OCI-LY1 (cell line): Measurements from ENCODE around the gene FLT3.

Source experiments
- H2AFZ ChIP-seq: fragments of 200-600 bp; sonication (generic), shearing (Covaris generic); 2 replicates; pipeline ENCODE4 v1.6.0; 2014; ENCODE audit warnings: antibody characterized with exemption, mild to moderate bottlenecking, low read length
- H3F3A ChIP-seq: fragments of 200-600 bp; sonication (generic), shearing (Covaris generic); 2 replicates; pipeline ENCODE4 v1.6.0; 2014; ENCODE audit warnings: mild to moderate bottlenecking, antibody characterized with exemption, low read length, moderate library complexity; ENCODE audit not compliant: insufficient read depth
- H3K27ac ChIP-seq: fragments of 200-600 bp; sonication (generic); 2 replicates; pipeline ENCODE4 v1.5.1; 2014; ENCODE audit warnings: low read length, mixed run types, mild to moderate bottlenecking, low read depth; ENCODE audit not compliant: poor library complexity, severe bottlenecking
- H3K27me3 ChIP-seq: fragments of 200-600 bp; sonication (generic); 2 replicates; pipeline ENCODE4 v1.6.0; 2014; ENCODE audit warnings: antibody characterized with exemption, mild to moderate bottlenecking, low read length, moderate library complexity; ENCODE audit not compliant: insufficient read depth
- H3K36me3 ChIP-seq: fragments of 200-600 bp; sonication (generic); 2 replicates; pipeline ENCODE4 v1.6.1; 2014; ENCODE audit warnings: mild to moderate bottlenecking, antibody characterized with exemption, low read length, moderate library complexity, mixed read lengths; ENCODE audit not compliant: insufficient read depth
- H3K4me1 ChIP-seq: fragments of 200-600 bp; sonication (generic); 2 replicates; pipeline ENCODE4 v1.5.1; 2014; ENCODE audit warnings: mild to moderate bottlenecking, low read length, moderate library complexity; ENCODE audit not compliant: insufficient read depth, severe bottlenecking
- H3K4me2 ChIP-seq: fragments of 200-600 bp; sonication (generic), shearing (Covaris generic); 2 replicates; pipeline ENCODE4 v1.6.1; 2014; ENCODE audit warnings: low read length
- H3K4me3 ChIP-seq: fragments of 200-600 bp; sonication (generic); 2 replicates; pipeline ENCODE4 v1.5.1; 2014; ENCODE audit warnings: low read length, low read depth, mild to moderate bottlenecking, mixed read lengths; ENCODE audit not compliant: poor library complexity, severe bottlenecking
- H3K79me2 ChIP-seq: fragments of 200-600 bp; shearing (Covaris generic); 2 replicates; pipeline ENCODE4 v1.6.1; 2016; ENCODE audit warnings: mixed run types, low read length, mixed read lengths; ENCODE audit not compliant: insufficient read depth
- H3K9ac ChIP-seq: fragments of 200-600 bp; sonication (generic), shearing (Covaris generic); 2 replicates; pipeline ENCODE4 v1.6.1; 2014; ENCODE audit warnings: mild to moderate bottlenecking, low read length, mixed read lengths
- H3K9me2 ChIP-seq: fragments of 200-600 bp; sonication (generic), shearing (Covaris generic); 2 replicates; pipeline ENCODE4 v1.6.1; 2014; ENCODE audit warnings: low read depth, mild to moderate bottlenecking, low read length, mixed read lengths
- H3K9me3 ChIP-seq: fragments of 200-600 bp; shearing (Covaris generic); 2 replicates; pipeline ENCODE4 v1.6.1; 2014; ENCODE audit warnings: low read length, mixed read lengths
- H4K20me1 ChIP-seq: fragments of 200-600 bp; sonication (generic), shearing (Covaris generic); 2 replicates; pipeline ENCODE4 v1.6.0; 2016; ENCODE audit warnings: mild to moderate bottlenecking, low read length; ENCODE audit not compliant: insufficient read depth
- CTCF ChIP-seq: fragments of 200-600 bp; sonication (generic), shearing (Covaris generic); IDR thresholded peaks from 2 replicates; pipeline ENCODE4 v1.5.1; 2017; ENCODE audit warnings: mild to moderate bottlenecking, antibody characterized with exemption, low read length, moderate library complexity, mixed read lengths
- EZH2 ChIP-seq: fragments of 200-600 bp; sonication (generic), shearing (Covaris generic); IDR thresholded peaks from 2 replicates; pipeline ENCODE4 v1.8.0; 2017; ENCODE audit warnings: borderline replicate concordance, mixed run types, mild to moderate bottlenecking, antibody characterized with exemption, low read length, moderate library complexity, mixed read lengths

Gene FLT3

GRCh38 chr13:28131646-28132045, 31.3 kb upstream of the FLT3 start:
- TF ChIP-seq EZH2 (no peak), CTCF (no peak)
- Histone ChIP-seq H3K36me3 (no peaks in the 10 kb centered on the region), H4K20me1 (no peaks in the 10 kb centered on the region), H3K79me2 (no peaks in the 10 kb centered on the region), H3K27ac (no peak overlapping the region), H2AFZ (no peak overlapping the region), H3K9ac (no peak overlapping the region), H3K9me3 (no peaks in the 10 kb centered on the region), H3K4me3 (no peak overlapping the region), H3K4me2 (no peak overlapping the region), H3K27me3 (no peaks in the 10 kb centered on the region), H3K9me2 (no peaks in the 10 kb centered on the region), H3F3A (no peaks in the 10 kb centered on the region), H3K4me1 (peaks cover 1% of the 10 kb centered on the region)

GRCh38 chr13:28129911-28130693, 29.7 kb upstream of the FLT3 start:
- Histone ChIP-seq H3K4me2 (no peak overlapping the region), H4K20me1 (no peaks in the 10 kb centered on the region), H3K4me3 (no peak overlapping the region)

DNA sequence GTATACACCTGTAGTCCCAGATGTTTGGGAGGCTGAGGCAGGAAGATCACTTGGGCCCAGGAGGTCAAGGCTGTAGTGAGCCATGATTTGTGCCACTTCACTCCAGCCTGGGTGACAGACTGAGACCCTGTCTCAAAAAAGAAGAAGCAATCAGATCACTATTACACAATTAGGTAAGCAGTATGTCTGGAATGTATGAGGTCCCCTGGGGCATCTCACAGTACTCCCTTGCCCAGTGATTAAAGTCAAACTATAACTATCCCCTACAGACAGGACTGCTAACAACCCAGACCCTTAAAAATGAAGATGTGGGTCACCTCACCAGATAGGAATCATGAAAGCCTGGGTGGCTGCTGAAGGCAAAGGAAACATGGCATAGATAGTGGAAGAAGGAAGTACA, 28.6 kb upstream of the FLT3 start:
- Histone ChIP-seq H3K4me3 (no peak overlapping the region), H3K36me3 (no peaks in the 10 kb centered on the region), H3K27ac (no peak overlapping the region), H3F3A (no peaks in the 10 kb centered on the region), H3K4me1 (no peaks in the 10 kb centered on the region), H3K9me2 (no peaks in the 10 kb centered on the region), H3K27me3 (no peaks in the 10 kb centered on the region), H3K4me2 (no peak overlapping the region), H3K9me3 (no peaks in the 10 kb centered on the region), H4K20me1 (no peaks in the 10 kb centered on the region), H2AFZ (no peak overlapping the region), H3K79me2 (no peaks in the 10 kb centered on the region), H3K9ac (no peak overlapping the region)
- no peak for TF ChIP-seq CTCF
- no peak for TF ChIP-seq EZH2

More at GRCh38 chr13:28129911-28130693, 29.7 kb upstream of the FLT3 start:
- Histone ChIP-seq H3K79me2 (no peaks in the 10 kb centered on the region), H3K27me3 (no peaks in the 10 kb centered on the region), H3K9me2 (no peaks in the 10 kb centered on the region), H3K36me3 (no peaks in the 10 kb centered on the region), H2AFZ (no peak overlapping the region), H3K27ac (no peak overlapping the region), H3K9ac (no peak overlapping the region), H3K4me1 (no peaks in the 10 kb centered on the region), H3K9me3 (no peaks in the 10 kb centered on the region), H3F3A (no peaks in the 10 kb centered on the region)
- TF ChIP-seq CTCF (no peak), EZH2 (no peak)
